HG03521 (cell line): ENCODE results near the gene PHLPP1.
A peak's percentile ranks its signal among the peaks of the same experiment; 100 is the strongest.
"Not testable (repeated sequence)": the region's sequence is repeated elsewhere in the genome, so short reads cannot be mapped to it uniquely, and the experiment has no call there.

Experiments used
- ATAC-seq: cut with Tn5 transposase; IDR thresholded peaks from one replicate; pipeline ENCODE4 v1.9.1; 2021; ENCODE audit warnings: mild to moderate bottlenecking, moderate library complexity; ENCODE audit not compliant: unreplicated experiment

Gene PHLPP1

GRCh38 chr18:62807396-62807795, 92.1 kb downstream of the PHLPP1 start:
- ATAC-seq: no peak

GRCh38 chr18:62808123-62808522, 92.8 kb downstream of the PHLPP1 start:
- ATAC-seq: no peak

- not testable (repeated sequence) for ATAC-seq
These were observed 94.1 kb downstream of the PHLPP1 start for GRCh38 chr18:62809445-62809844.

- ATAC-seq: no peak
These were observed 94.6 kb downstream of the PHLPP1 start for GRCh38 chr18:62809900-62810299.

- no peak for ATAC-seq
These were observed 95.3 kb downstream of the PHLPP1 start for GRCh38 chr18:62810682-62811081.

- ATAC-seq: no peak
These were observed 96.3 kb downstream of the PHLPP1 start for GRCh38 chr18:62811674-62812073.

- no peak for ATAC-seq
These were observed 96.9 kb downstream of the PHLPP1 start for GRCh38 chr18:62812242-62812641.

GRCh38 chr18:62812876-62813275, 97.5 kb downstream of the PHLPP1 start:
- ATAC-seq: no peak

GRCh38 chr18:62814132-62814759, 98.9 kb downstream of the PHLPP1 start:
- no peak for ATAC-seq

GRCh38 chr18:62825382-62825781, 110.0 kb downstream of the PHLPP1 start:
- no peak for ATAC-seq

GRCh38 chr18:62827397-62827796, 112.1 kb downstream of the PHLPP1 start:
- no peak for ATAC-seq

GRCh38 chr18:62828091-62828640, 112.8 kb downstream of the PHLPP1 start:
- no peak for ATAC-seq

- ATAC-seq: no peak
These were observed 113.5 kb downstream of the PHLPP1 start for GRCh38 chr18:62828852-62829251.

- ATAC-seq: no peak
These were observed 114.6 kb downstream of the PHLPP1 start for GRCh38 chr18:62829936-62830335.

GRCh38 chr18:62832282-62832681, 116.9 kb downstream of the PHLPP1 start:
- ATAC-seq: no peak

GRCh38 chr18:62833494-62833893, 118.2 kb downstream of the PHLPP1 start:
- no peak for ATAC-seq

- no peak for ATAC-seq
These were observed 119.4 kb downstream of the PHLPP1 start for GRCh38 chr18:62834715-62835114.

- no peak for ATAC-seq
These were observed 121.7 kb downstream of the PHLPP1 start for GRCh38 chr18:62837011-62837410.

- peak; percentile 62 for ATAC-seq
These were observed 123.2 kb downstream of the PHLPP1 start for GRCh38 chr18:62838475-62839098.

- no peak for ATAC-seq
These were observed 124.8 kb downstream of the PHLPP1 start for GRCh38 chr18:62839874-62840713.

- ATAC-seq: no peak
These were observed 126.1 kb downstream of the PHLPP1 start for GRCh38 chr18:62841405-62841804.

GRCh38 chr18:62842898-62843297, 127.6 kb downstream of the PHLPP1 start:
- no peak for ATAC-seq
